T1000 (cell line): ENCODE measurements around the gene NR1I2.

Source experiments
- DNase-seq: peaks from one replicate; lab custom pipeline; 2025; ENCODE audit warnings: mixed read lengths; lab: John Stamatoyannopoulos, UW

The NR1I2 gene

GRCh38 chr3:119819806-119820205, 37.9 kb downstream of the NR1I2 start:
- DNase-seq: no peak

- DNase-seq: no peak
Measured at GRCh38 chr3:119825820-119826219, 43.9 kb downstream of the NR1I2 start.

GRCh38 chr3:119826711-119827608, 45.1 kb downstream of the NR1I2 start:
- no peak for DNase-seq

GRCh38 chr3:119829420-119829819, 47.5 kb downstream of the NR1I2 start:
- DNase-seq: no peak

GRCh38 chr3:119831022-119831421, 49.1 kb downstream of the NR1I2 start:
- DNase-seq: no peak

GRCh38 chr3:119831941-119832371, 50.1 kb downstream of the NR1I2 start:
- DNase-seq: no peak

- no peak for DNase-seq
Measured at GRCh38 chr3:119834754-119835370, 53.0 kb downstream of the NR1I2 start.

GRCh38 chr3:119835556-119835955, 53.7 kb downstream of the NR1I2 start:
- no peak for DNase-seq

- DNase-seq: no peak
Measured at GRCh38 chr3:119841808-119842471, 60.0 kb downstream of the NR1I2 start.

GRCh38 chr3:119849126-119849525, 67.2 kb downstream of the NR1I2 start:
- no peak for DNase-seq

- DNase-seq: no peak
Measured at GRCh38 chr3:119856695-119857094, 74.8 kb downstream of the NR1I2 start.

- no peak for DNase-seq
Measured at GRCh38 chr3:119858957-119859356, 77.1 kb downstream of the NR1I2 start.

- DNase-seq: no peak
Measured at GRCh38 chr3:119859728-119860127, 77.8 kb downstream of the NR1I2 start.

GRCh38 chr3:119861681-119862080, 79.8 kb downstream of the NR1I2 start:
- DNase-seq: no peak

- DNase-seq: no peak
Measured at GRCh38 chr3:119862616-119863015, 80.7 kb downstream of the NR1I2 start.

- DNase-seq: no peak
Measured at GRCh38 chr3:119864476-119864875, 82.6 kb downstream of the NR1I2 start.
